GM20000 (cell line): ENCODE results near the gene KCNQ1.

ENCODE experiments used
- DNase-seq: peaks from one replicate; pipeline ENCODE4 v3.0.0; 2012; ENCODE audit warnings: low spot score
- CTCF ChIP-seq: IDR thresholded peaks from 2 replicates; pipeline ENCODE4 v1.5.1; 2012; ENCODE audit warnings: mild to moderate bottlenecking, control low read depth; ENCODE audit errors: extremely low read depth, missing control alignments

KCNQ1 gene

DNA sequence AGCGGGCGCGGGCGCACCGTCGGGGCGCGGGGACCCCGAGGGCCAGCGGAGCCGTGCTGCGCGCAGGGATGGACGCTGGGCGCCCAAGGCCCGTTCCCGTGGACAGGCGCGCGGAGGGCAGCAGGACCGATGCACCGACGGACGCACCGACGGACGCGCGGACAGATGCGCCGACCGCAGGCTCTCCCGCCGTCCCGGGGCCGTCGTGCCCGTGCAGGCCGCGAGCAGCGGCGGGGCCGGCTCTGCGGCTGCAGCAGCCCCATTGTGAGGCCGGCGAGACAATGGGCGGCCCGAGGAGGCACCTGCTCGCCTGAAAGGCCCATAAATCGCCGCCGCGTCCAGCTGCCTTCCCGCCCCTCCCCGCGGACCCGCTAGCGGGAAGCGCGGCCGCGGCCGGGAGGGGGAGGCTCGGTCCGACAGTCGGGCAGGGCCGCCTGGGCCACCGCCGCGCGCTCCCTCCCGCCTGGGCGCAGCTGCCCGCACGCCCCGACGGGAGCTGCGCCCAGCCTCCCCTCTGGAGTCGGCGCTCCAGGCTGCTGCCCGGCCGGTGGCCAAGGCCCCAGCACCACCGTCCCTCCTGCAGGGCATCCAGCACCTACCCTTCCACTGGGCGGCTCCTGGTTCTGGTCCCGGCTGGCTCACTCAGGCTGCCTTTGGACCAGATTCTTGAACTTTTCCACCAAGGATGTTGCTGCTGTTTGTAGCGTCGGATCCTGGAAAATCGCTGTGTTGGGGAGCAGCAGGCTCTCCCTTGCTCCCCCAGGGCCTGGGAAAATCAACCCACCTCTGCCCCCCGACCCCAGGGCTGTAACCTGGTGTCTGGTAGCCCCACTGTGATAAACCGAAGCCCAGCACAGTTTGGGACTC lies 425.0 kb downstream of the KCNQ1 start:
- no peak for TF ChIP-seq CTCF
- no peak for DNase-seq

DNA sequence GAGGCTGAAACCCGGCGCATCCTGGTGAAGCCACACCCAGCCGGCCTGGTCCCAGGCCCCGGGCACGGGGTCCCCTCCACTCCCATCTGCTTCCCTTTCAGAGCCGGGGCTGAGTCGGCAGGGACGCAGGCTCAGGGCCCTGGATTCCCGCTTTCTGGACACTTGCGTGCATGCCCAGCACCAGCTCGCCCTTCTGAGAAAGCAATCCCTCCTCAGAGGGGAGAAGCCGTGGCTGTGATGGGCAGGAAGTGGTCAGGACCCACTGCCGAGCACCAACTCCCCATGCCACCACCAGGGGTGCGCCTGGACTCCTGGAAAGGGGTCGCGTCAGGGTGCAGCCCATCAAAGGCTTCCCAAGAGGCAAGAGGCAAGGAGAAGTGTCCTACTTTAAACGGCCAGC lies 425.7 kb downstream of the KCNQ1 start:
- TF ChIP-seq CTCF = no peak
- DNase-seq = no peak

GRCh38 chr11:2870969-2871680 lies 426.3 kb downstream of the KCNQ1 start:
- DNase-seq = no peak
- no peak for TF ChIP-seq CTCF

GRCh38 chr11:2874963-2875362 lies 430.2 kb downstream of the KCNQ1 start:
- TF ChIP-seq CTCF = no peak

GRCh38 chr11:2877474-2877873 lies 432.7 kb downstream of the KCNQ1 start:
- TF ChIP-seq CTCF = no peak
- DNase-seq = no peak

More at GRCh38 chr11:2874963-2875362, 430.2 kb downstream of the KCNQ1 start:
- no peak for DNase-seq

- no peak for TF ChIP-seq CTCF
- DNase-seq = no peak
These were observed 434.0 kb downstream of the KCNQ1 start for GRCh38 chr11:2878782-2879181.

DNA sequence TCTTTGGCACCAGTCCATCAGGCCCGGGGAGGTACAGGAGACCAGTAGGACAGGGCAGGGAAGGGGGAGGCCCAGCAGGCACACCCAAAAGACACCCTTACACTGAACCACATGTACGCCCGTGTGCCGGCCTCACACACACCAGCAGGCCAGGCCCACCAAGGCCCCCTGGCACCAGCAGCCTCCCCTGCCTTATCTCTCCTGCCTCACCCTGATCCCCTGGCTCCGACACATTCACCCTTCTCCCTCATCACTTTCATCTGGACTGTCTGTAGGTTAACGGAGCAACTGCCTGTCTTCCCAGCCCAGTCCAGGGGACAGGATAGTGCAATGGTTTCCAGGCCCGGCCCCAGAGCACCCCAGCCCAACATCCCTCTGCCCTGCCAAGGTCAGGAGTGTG lies 435.8 kb downstream of the KCNQ1 start:
- no peak for TF ChIP-seq CTCF
- DNase-seq = no peak
